AG09309 (cell line): ENCODE data around the gene GARNL3.

ENCODE experiments used
- DNase-seq: peaks from one replicate; pipeline ENCODE4 v3.0.0-alpha.2; 2010; ENCODE audit warnings: low read depth
- H3K4me3 ChIP-seq: 2 replicates; pipeline ENCODE4 v1.5.1; 2011; ENCODE audit warnings: mild to moderate bottlenecking, low read depth, low read length, moderate library complexity; ENCODE audit not compliant: control insufficient read depth
- TF ChIP-seq, protein P1 (sequence below): IDR thresholded peaks from 2 replicates; pipeline ENCODE4 v1.5.1; 2011; ENCODE audit warnings: mild to moderate bottlenecking, low read depth, low read length, inconsistent platforms; ENCODE audit not compliant: insufficient read depth, control insufficient read depth; ENCODE audit errors: missing control alignments

Gene GARNL3

DNA sequence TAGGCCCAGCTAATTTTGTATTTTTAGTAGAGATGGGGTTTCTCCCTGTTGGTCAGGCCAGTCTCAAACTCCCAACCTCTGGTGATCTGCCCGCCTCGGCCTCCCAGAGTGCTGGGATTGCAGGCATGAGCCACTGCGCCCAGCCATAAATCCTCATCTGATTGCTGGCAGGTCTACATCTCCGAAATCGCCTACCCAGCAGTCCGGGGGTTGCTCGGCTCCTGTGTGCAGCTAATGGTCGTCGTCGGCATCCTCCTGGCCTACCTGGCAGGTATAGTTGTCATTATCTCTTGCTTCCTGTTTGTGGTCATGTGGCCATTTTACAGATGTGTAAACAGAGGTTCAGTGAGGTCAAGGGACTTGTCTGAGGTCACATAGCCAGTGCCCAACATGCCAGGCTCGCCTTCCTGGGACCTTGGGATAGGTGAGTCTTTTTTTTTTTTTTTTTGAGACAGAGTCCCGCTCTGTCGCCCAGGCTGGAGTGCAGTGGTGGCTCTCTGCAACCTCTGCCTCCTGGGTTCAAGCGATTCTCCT, 135.2 kb downstream of the GARNL3 start:
- TF ChIP-seq, protein P1, sequence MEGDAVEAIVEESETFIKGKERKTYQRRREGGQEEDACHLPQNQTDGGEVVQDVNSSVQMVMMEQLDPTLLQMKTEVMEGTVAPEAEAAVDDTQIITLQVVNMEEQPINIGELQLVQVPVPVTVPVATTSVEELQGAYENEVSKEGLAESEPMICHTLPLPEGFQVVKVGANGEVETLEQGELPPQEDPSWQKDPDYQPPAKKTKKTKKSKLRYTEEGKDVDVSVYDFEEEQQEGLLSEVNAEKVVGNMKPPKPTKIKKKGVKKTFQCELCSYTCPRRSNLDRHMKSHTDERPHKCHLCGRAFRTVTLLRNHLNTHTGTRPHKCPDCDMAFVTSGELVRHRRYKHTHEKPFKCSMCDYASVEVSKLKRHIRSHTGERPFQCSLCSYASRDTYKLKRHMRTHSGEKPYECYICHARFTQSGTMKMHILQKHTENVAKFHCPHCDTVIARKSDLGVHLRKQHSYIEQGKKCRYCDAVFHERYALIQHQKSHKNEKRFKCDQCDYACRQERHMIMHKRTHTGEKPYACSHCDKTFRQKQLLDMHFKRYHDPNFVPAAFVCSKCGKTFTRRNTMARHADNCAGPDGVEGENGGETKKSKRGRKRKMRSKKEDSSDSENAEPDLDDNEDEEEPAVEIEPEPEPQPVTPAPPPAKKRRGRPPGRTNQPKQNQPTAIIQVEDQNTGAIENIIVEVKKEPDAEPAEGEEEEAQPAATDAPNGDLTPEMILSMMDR = no peak
- H3K4me3 ChIP-seq = no peak overlapping the region
- no peak for DNase-seq

DNA sequence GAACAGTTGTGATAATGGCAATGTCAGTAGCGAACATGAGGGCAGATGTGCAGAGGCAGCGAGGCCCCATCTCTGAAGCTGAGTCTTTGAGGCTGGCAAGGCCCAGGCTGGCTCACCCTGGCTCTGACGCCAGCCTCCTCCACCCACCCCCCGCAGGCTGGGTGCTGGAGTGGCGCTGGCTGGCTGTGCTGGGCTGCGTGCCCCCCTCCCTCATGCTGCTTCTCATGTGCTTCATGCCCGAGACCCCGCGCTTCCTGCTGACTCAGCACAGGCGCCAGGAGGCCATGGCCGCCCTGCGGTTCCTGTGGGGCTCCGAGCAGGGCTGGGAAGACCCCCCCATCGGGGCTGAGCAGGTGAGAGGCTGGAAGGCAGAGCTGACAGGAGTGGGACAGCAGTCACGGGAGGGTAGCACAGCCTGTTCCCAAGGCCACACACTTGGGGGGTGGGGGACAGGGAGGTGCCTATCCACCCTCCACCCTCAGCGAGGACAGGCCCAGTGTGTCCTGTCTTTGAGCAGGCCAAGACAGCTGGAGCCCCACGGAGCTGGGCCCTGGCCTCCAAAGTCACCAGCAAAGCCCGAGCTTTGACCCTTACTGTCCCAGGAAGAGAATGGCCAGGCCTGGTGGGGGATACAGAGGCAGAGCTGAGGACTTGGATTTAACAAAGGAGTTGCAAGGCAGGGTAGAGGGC, 138.0 kb downstream of the GARNL3 start:
- TF ChIP-seq, protein P1 = no peak
- DNase-seq = no peak
- H3K4me3 ChIP-seq = no peak overlapping the region

DNA sequence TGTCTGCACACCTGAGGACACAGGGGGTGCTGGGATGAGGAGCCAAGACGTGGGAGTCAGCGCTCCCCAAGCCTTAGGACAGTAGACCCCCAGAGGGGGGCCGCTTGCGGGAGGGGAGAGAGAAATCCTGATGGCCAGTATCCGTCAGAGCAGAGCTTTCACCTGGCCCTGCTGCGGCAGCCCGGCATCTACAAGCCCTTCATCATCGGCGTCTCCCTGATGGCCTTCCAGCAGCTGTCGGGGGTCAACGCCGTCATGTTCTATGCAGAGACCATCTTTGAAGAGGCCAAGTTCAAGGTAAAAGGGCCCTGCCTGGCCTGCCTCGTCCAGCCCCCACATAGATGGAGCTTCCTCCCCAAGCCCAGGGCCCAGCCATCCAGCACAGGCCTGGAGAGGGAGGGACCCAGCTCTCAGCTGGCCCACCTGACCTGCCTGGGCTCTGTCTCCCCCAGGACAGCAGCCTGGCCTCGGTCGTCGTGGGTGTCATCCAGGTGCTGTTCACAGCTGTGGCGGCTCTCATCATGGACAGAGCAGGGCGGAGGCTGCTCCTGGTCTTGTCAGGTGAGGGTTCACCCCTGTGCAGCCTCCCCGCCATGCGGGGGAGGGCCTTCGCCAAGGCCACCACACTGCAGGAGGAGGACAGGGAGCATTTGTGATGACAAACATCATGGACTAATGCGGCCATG, 139.1 kb downstream of the GARNL3 start:
- no peak for DNase-seq
- TF ChIP-seq, protein P1 = no peak
- no peak overlapping the region for H3K4me3 ChIP-seq

GRCh38 chr9:127404631-127405030, 140.1 kb downstream of the GARNL3 start:
- H3K4me3 ChIP-seq = no peak overlapping the region
- no peak for DNase-seq
- TF ChIP-seq, protein P1 = no peak

GRCh38 chr9:127405344-127406125, 141.0 kb downstream of the GARNL3 start:
- DNase-seq = no peak
- TF ChIP-seq, protein P1 = no peak
- H3K4me3 ChIP-seq = no peak overlapping the region

- TF ChIP-seq, protein P1 = no peak
- no peak for DNase-seq
Measured at GRCh38 chr9:127406799-127407491, 142.4 kb downstream of the GARNL3 start.

More at GRCh38 chr9:127406799-127407491, 142.4 kb downstream of the GARNL3 start:
- H3K4me3 ChIP-seq = no peak overlapping the region
